ENCODE results near the gene PWWP2B. TPM values are rescaled to one million over a fixed set of nuclear protein-coding genes. Genes with fewer than 3 reads are reported as not detected.

Gene PWWP2B
- total RNA-seq, 1 donor: 36.6 TPM

- DNase-seq (ENCODE audit: low read depth in 2 of 3, low spot score in 2 of 3): no peak
Measured at GRCh38 chr10:132416566-132417256, 19.7 kb downstream of the PWWP2B start.

GRCh38 chr10:132417257-132417910 lies 20.4 kb downstream of the PWWP2B start:
- no peak for DNase-seq (ENCODE audit: low read depth in 2 of 3, low spot score in 2 of 3)

GRCh38 chr10:132417957-132418441 lies 21.0 kb downstream of the PWWP2B start:
- DNase-seq (ENCODE audit: low read depth in 2 of 3, low spot score in 2 of 3): no peak

- DNase-seq (ENCODE audit: low read depth in 2 of 3, low spot score in 2 of 3): no peak
Measured at GRCh38 chr10:132418527-132419416, 21.8 kb downstream of the PWWP2B start.

GRCh38 chr10:132419538-132420468 lies 22.8 kb downstream of the PWWP2B start:
- DNase-seq (ENCODE audit: low read depth in 2 of 3, low spot score in 2 of 3): no peak

- DNase-seq (ENCODE audit: low read depth in 2 of 3, low spot score in 2 of 3): peak in 1 of 3 donors; percentile 53
Measured at GRCh38 chr10:132420469-132420980, 23.5 kb downstream of the PWWP2B start.

- peak in 1 of 3 donors; percentile 74 for DNase-seq (ENCODE audit: low read depth in 2 of 3, low spot score in 2 of 3)
Measured at GRCh38 chr10:132420981-132421846, 24.2 kb downstream of the PWWP2B start.

GRCh38 chr10:132421847-132422751 lies 25.1 kb downstream of the PWWP2B start:
- no peak for DNase-seq (ENCODE audit: low read depth in 2 of 3, low spot score in 2 of 3)

- DNase-seq (ENCODE audit: low read depth in 2 of 3, low spot score in 2 of 3): peak in 2 of 3 donors; percentile 90 to 97
Measured at GRCh38 chr10:132422903-132423825, 26.2 kb downstream of the PWWP2B start.

GRCh38 chr10:132423966-132424861 lies 27.2 kb downstream of the PWWP2B start:
- DNase-seq (ENCODE audit: low read depth in 2 of 3, low spot score in 2 of 3): no peak

- no peak for DNase-seq (ENCODE audit: low read depth in 2 of 3, low spot score in 2 of 3)
Measured at GRCh38 chr10:132425029-132425756, 28.2 kb downstream of the PWWP2B start.

GRCh38 chr10:132425757-132426155 lies 28.8 kb downstream of the PWWP2B start:
- DNase-seq (ENCODE audit: low read depth in 2 of 3, low spot score in 2 of 3): no peak

- no peak for DNase-seq (ENCODE audit: low read depth in 2 of 3, low spot score in 2 of 3)
Measured at GRCh38 chr10:132427006-132427771, 30.2 kb downstream of the PWWP2B start.

- no peak for DNase-seq (ENCODE audit: low read depth in 2 of 3, low spot score in 2 of 3)
Measured at GRCh38 chr10:132427939-132428367, 31.0 kb downstream of the PWWP2B start.
